Measurements from ENCODE around the gene GPR107.

DNA sequence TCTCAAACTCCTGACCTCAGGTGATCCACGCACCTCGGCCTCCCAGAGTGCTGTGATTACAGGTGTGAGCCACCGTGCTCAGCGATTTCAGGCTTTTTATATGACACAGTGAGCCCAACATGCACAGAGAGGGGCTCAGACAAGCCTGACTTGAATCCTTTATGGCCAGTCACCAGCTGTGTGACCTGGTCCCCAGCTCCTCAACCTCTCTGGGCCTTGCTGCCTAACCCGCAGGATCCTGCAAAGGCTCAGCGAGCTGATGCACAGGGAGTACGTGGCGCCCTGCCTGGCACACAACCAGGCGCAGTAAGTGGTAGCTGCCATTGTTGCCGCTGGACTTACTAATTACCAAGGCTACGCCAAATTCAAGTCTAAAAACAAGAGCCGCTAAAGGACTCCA lies 101.9 kb downstream of the GPR107 start:
- TF ChIP-seq, protein P1, sequence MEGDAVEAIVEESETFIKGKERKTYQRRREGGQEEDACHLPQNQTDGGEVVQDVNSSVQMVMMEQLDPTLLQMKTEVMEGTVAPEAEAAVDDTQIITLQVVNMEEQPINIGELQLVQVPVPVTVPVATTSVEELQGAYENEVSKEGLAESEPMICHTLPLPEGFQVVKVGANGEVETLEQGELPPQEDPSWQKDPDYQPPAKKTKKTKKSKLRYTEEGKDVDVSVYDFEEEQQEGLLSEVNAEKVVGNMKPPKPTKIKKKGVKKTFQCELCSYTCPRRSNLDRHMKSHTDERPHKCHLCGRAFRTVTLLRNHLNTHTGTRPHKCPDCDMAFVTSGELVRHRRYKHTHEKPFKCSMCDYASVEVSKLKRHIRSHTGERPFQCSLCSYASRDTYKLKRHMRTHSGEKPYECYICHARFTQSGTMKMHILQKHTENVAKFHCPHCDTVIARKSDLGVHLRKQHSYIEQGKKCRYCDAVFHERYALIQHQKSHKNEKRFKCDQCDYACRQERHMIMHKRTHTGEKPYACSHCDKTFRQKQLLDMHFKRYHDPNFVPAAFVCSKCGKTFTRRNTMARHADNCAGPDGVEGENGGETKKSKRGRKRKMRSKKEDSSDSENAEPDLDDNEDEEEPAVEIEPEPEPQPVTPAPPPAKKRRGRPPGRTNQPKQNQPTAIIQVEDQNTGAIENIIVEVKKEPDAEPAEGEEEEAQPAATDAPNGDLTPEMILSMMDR (IDR thresholded peaks at IDR 0.05; ENCODE audit: poor library complexity) = no peak
- TF ChIP-seq EZH2 (IDR thresholded peaks at IDR 0.05; ENCODE audit: borderline replicate concordance) (no peak), EZH2phosphoT487 (IDR thresholded peaks at IDR 0.05; ENCODE audit: low read depth, severe bottlenecking, unreplicated experiment) (no peak)

Measured in hepatocyte (in vitro differentiated cells).